Neuronal stem cell (in vitro differentiated cells): ENCODE data around the gene DBI.

Source experiments
- DNase-seq: peaks from one replicate; pipeline ENCODE4 v3.0.0-alpha.2; 2013; ENCODE audit warnings: low spot score
- H2AFZ ChIP-seq: one replicate; pipeline ENCODE4 v1.6.1; 2013; ENCODE audit warnings: mild to moderate bottlenecking, low read length, inconsistent platforms
- H2AK5ac ChIP-seq: 2 replicates; pipeline ENCODE4 v1.6.1; 2013; ENCODE audit warnings: low read depth, mild to moderate bottlenecking, inconsistent platforms, low read length, moderate library complexity, mixed read lengths
- H2BK120ac ChIP-seq: 2 replicates; pipeline ENCODE4 v1.6.1; 2013; ENCODE audit warnings: low read depth, mild to moderate bottlenecking, inconsistent platforms, low read length, moderate library complexity, mixed read lengths
- H2BK12ac ChIP-seq: one replicate; pipeline ENCODE4 v1.6.1; 2013; ENCODE audit warnings: low read length, inconsistent platforms
- H2BK15ac ChIP-seq: 2 replicates; pipeline ENCODE4 v1.6.1; 2013; ENCODE audit warnings: mild to moderate bottlenecking, low read length, inconsistent platforms, mixed read lengths
- H2BK5ac ChIP-seq: one replicate; pipeline ENCODE4 v1.6.1; 2013; ENCODE audit warnings: inconsistent platforms, mild to moderate bottlenecking, low read length, moderate library complexity
- H3K14ac ChIP-seq: one replicate; pipeline ENCODE4 v1.6.1; 2013; ENCODE audit warnings: low read length, inconsistent platforms
- H3K18ac ChIP-seq: 2 replicates; pipeline ENCODE4 v1.6.1; 2013; ENCODE audit warnings: low read length, inconsistent platforms
- H3K23ac ChIP-seq: 2 replicates; pipeline ENCODE4 v1.6.1; 2013; ENCODE audit warnings: low read depth, mild to moderate bottlenecking, mixed read lengths, low read length, inconsistent platforms; ENCODE audit not compliant: poor library complexity
- H3K27ac ChIP-seq: replicated peaks from 3 replicates; pipeline ENCODE4 v1.5.1; 2013; ENCODE audit warnings: low read length, inconsistent platforms
- H3K27me3 ChIP-seq, 3 experiments: 2 replicates each; pipeline ENCODE4 v1.6.1; 2013; ENCODE audit warnings: low read length in 3 of 3, mild to moderate bottlenecking in 2 of 3, inconsistent platforms in 1 of 3, low read depth in 1 of 3, mixed read lengths in 1 of 3, moderate library complexity in 1 of 3; ENCODE audit not compliant: control insufficient read depth in 3 of 3, insufficient read depth in 3 of 3
- H3K36me3 ChIP-seq, 2 donors: replicated peaks in 1 of 2; 2 replicates each; pipeline ENCODE4 v1.6.1; 2013; ENCODE audit warnings: low read length in 2 of 2; ENCODE audit not compliant: control insufficient read depth in 2 of 2, insufficient read depth in 2 of 2
- H3K4ac ChIP-seq: 2 replicates; pipeline ENCODE4 v1.6.1; 2013; ENCODE audit warnings: inconsistent platforms, mild to moderate bottlenecking, low read length, moderate library complexity
- H3K4me1 ChIP-seq, 2 donors: 1 replicate in 1 of 2; 2 replicates in 1 of 2; pipeline ENCODE4 v1.6.1; 2013; ENCODE audit warnings: low read length in 2 of 2, low read depth in 1 of 2; ENCODE audit not compliant: control insufficient read depth in 2 of 2, insufficient read depth in 1 of 2
- H3K4me2 ChIP-seq: one replicate; pipeline ENCODE4 v1.6.1; 2013; ENCODE audit warnings: mild to moderate bottlenecking, low read length, inconsistent platforms; ENCODE audit not compliant: insufficient read depth, poor library complexity, severe bottlenecking
- H3K4me3 ChIP-seq, 2 donors: 2 replicates each; pipeline ENCODE4 v1.5.1; 2013; ENCODE audit warnings: low read length in 2 of 2, mild to moderate bottlenecking in 2 of 2, inconsistent platforms in 1 of 2, moderate library complexity in 1 of 2
- H3K79me1 ChIP-seq: one replicate; pipeline ENCODE4 v1.6.1; 2013; ENCODE audit warnings: low read depth, mild to moderate bottlenecking, inconsistent platforms, low read length, moderate library complexity
- H3K9ac ChIP-seq: one replicate; pipeline ENCODE4 v1.6.1; 2013; ENCODE audit warnings: mild to moderate bottlenecking, low read depth, low read length, inconsistent platforms; ENCODE audit not compliant: poor library complexity
- H3K9me3 ChIP-seq, 2 donors: replicated peaks in 1 of 2; 2 replicates each; pipeline versions ENCODE3 to v1.6.1; 2013; ENCODE audit warnings: low read length in 2 of 2, mild to moderate bottlenecking in 2 of 2, inconsistent platforms in 1 of 2, low read depth in 1 of 2, mixed read lengths in 1 of 2, moderate library complexity in 1 of 2; ENCODE audit not compliant: control insufficient read depth in 2 of 2, insufficient read depth in 1 of 2
- H4K8ac ChIP-seq: one replicate; pipeline ENCODE4 v1.6.1; 2013; ENCODE audit warnings: low read depth, mild to moderate bottlenecking, inconsistent platforms, low read length, moderate library complexity
- H4K91ac ChIP-seq: one replicate; pipeline ENCODE4 v1.6.1; 2013; ENCODE audit warnings: low read length, low read depth, mild to moderate bottlenecking, inconsistent platforms; ENCODE audit not compliant: poor library complexity
- WGBS, 2 donors: extraction: QIAGEN DNeasy Blood & Tissue Kit; methylation state at CpG; one replicate each; pipeline ENCODE4 v1.1.7; 2013; ENCODE audit warnings: missing lambda C conversion rate in 2 of 2, mixed read lengths in 1 of 2; ENCODE audit not compliant: insufficient read length in 2 of 2, insufficient replicate concordance in 1 of 2; ENCODE audit errors: extremely low coverage in 2 of 2; 5-methylcytosine and 5-hydroxymethylcytosine counted together

The DBI gene

GRCh38 chr2:119338826-119339561 is 27.8 kb upstream of the DBI start:
- no CpG with 5 or more reads among the region's 6 CpGs for WGBS, 2 donors
- H3K27me3 ChIP-seq: no peaks in the 10 kb centered on the region

GRCh38 chr2:119339562-119339923 is 27.2 kb upstream of the DBI start:
- no peak overlapping the region for H3K9ac ChIP-seq
- H3K9me3 ChIP-seq: no peaks in the 10 kb centered on the region
- no peak overlapping the region for H3K23ac ChIP-seq
- no peak overlapping the region for H2AK5ac ChIP-seq
- H2AFZ ChIP-seq: no peak overlapping the region
- no peak overlapping the region for H3K27ac ChIP-seq
- no peak overlapping the region for H2BK5ac ChIP-seq
- DNase-seq: no peak
- no peaks in the 10 kb centered on the region for H3K27me3 ChIP-seq
- H2BK12ac ChIP-seq: no peak overlapping the region
- WGBS, 2 donors: no CpG with 5 or more reads among the region's 7 CpGs
- H3K18ac ChIP-seq: no peak overlapping the region
- no peak overlapping the region for H2BK120ac ChIP-seq
- no peak overlapping the region for H4K8ac ChIP-seq
- no peak overlapping the region for H3K14ac ChIP-seq
- no peak overlapping the region for H3K4me2 ChIP-seq
- H3K79me1 ChIP-seq: no peaks in the 10 kb centered on the region
- H4K91ac ChIP-seq: no peak overlapping the region
- no peaks in the 10 kb centered on the region for H3K36me3 ChIP-seq
- peaks cover 0 to 8% of the 10 kb centered on the region in 2 donors for H3K4me1 ChIP-seq
- no peak overlapping the region for H3K4ac ChIP-seq
- no peak overlapping the region for H3K4me3 ChIP-seq
- H2BK15ac ChIP-seq: no peak overlapping the region

More at GRCh38 chr2:119338826-119339561, 27.8 kb upstream of the DBI start:
- H3K4ac ChIP-seq: no peak overlapping the region
- no peak overlapping the region for H3K9ac ChIP-seq
- no peak overlapping the region for H2AFZ ChIP-seq
- no peak overlapping the region for H2BK12ac ChIP-seq
- no peak overlapping the region for H3K23ac ChIP-seq
- H3K18ac ChIP-seq: no peak overlapping the region
- no peaks in the 10 kb centered on the region for H3K9me3 ChIP-seq
- no peaks in the 10 kb centered on the region for H3K79me1 ChIP-seq
- H3K14ac ChIP-seq: no peak overlapping the region
- peaks cover 0 to 8% of the 10 kb centered on the region in 2 donors for H3K4me1 ChIP-seq
- DNase-seq: no peak
- H2AK5ac ChIP-seq: no peak overlapping the region
- no peaks in the 10 kb centered on the region for H3K36me3 ChIP-seq
- no peak overlapping the region for H3K4me2 ChIP-seq
- H4K91ac ChIP-seq: no peak overlapping the region
- no peak overlapping the region for H3K27ac ChIP-seq
- no peak overlapping the region for H2BK120ac ChIP-seq
- H2BK15ac ChIP-seq: no peak overlapping the region
- H3K4me3 ChIP-seq: no peak overlapping the region
- H4K8ac ChIP-seq: no peak overlapping the region
- H2BK5ac ChIP-seq: no peak overlapping the region

DNA sequence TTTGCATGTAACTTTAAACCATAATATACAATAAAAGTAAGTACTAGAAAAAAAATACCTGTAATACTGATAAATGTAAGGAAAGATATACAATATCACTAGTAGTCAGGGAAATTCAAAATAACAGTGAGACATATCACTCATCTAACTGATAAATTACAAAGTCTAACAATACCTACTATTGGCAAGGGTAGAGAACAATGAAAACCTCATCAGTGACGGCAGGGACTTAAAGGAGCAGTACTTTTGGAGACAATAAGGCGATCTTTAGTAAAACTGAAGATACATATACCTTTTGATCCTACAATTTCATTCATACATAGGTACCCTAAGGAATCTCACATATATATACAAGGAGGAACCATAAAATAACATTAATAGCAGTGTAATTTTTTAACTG is 25.1 kb upstream of the DBI start:
- H3K36me3 ChIP-seq: no peaks in the 10 kb centered on the region
- no peak overlapping the region for H3K9ac ChIP-seq
- no peak overlapping the region for H3K18ac ChIP-seq
- H3K4me1 ChIP-seq: peaks cover 0 to 8% of the 10 kb centered on the region in 2 donors
- no peak overlapping the region for H2BK5ac ChIP-seq
- no CpG with 5 or more reads among the region's 2 CpGs for WGBS, 2 donors
- DNase-seq: no peak
- no peak overlapping the region for H2BK15ac ChIP-seq
- no peaks in the 10 kb centered on the region for H3K79me1 ChIP-seq
- H4K8ac ChIP-seq: no peak overlapping the region
- no peaks in the 10 kb centered on the region for H3K27me3 ChIP-seq
- H3K4me2 ChIP-seq: no peak overlapping the region
- no peak overlapping the region for H4K91ac ChIP-seq
- no peak overlapping the region for H3K4me3 ChIP-seq
- no peak overlapping the region for H2AK5ac ChIP-seq
- H2AFZ ChIP-seq: no peak overlapping the region
- H2BK12ac ChIP-seq: no peak overlapping the region
- no peak overlapping the region for H3K23ac ChIP-seq
- no peak overlapping the region for H3K14ac ChIP-seq
- H3K27ac ChIP-seq: no peak overlapping the region
- no peaks in the 10 kb centered on the region for H3K9me3 ChIP-seq
- no peak overlapping the region for H2BK120ac ChIP-seq
- no peak overlapping the region for H3K4ac ChIP-seq

DNA sequence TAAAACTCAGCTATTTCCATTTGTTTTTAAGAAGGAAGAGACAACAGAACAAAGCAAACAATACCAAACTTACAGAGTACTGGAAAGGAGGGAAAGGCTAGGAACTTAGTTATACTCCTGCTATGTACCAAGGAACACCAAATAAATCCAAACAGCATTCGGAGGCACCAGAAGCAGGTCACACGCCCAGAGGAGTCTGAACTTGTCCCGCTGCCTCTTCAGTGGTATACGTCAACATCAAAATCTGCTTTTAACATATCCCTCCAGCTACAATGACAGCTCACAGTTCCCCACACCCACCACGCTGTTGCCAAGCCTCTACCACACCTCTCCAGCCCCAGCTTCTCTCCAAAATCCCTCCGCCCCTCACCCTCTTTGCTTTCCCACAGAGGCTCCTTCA is 17.5 kb upstream of the DBI start:
- H2BK120ac ChIP-seq: peak overlapping the region; percentile 72
- no peak overlapping the region for H2BK12ac ChIP-seq
- no peak overlapping the region for H3K4me2 ChIP-seq
- H4K8ac ChIP-seq: peak overlapping the region; percentile 17
- no peak overlapping the region for H2AK5ac ChIP-seq
- no peak overlapping the region for H2BK15ac ChIP-seq
- H3K9ac ChIP-seq: no peak overlapping the region
- no peak overlapping the region for H2BK5ac ChIP-seq
- peaks cover 0 to 4% of the 10 kb centered on the region in 2 donors for H3K4me1 ChIP-seq
- no peaks in the 10 kb centered on the region for H3K36me3 ChIP-seq
- H2AFZ ChIP-seq: no peak overlapping the region
- no peak overlapping the region for H3K4ac ChIP-seq
- H3K9me3 ChIP-seq: no peaks in the 10 kb centered on the region
- DNase-seq: no peak
- H3K27me3 ChIP-seq: no peaks in the 10 kb centered on the region
- no CpG with 5 or more reads among the region's 6 CpGs for WGBS, 2 donors
- H4K91ac ChIP-seq: no peak overlapping the region
- H3K23ac ChIP-seq: no peak overlapping the region
- H3K27ac ChIP-seq: no peak overlapping the region
- peak overlapping the region; percentile 57 for H3K18ac ChIP-seq
- no peak overlapping the region for H3K14ac ChIP-seq
- H3K79me1 ChIP-seq: peaks cover 2% of the 10 kb centered on the region
- no peak overlapping the region for H3K4me3 ChIP-seq
